ENCODE measurements around the gene TM9SF4. TPM values are rescaled to one million over a fixed set of nuclear protein-coding genes. Genes with fewer than 3 reads are reported as not detected.

Gene TM9SF4
- total and polyA plus RNA-seq, 12 donors: 19.2 to 36.0 (median 31.1) TPM

DNA sequence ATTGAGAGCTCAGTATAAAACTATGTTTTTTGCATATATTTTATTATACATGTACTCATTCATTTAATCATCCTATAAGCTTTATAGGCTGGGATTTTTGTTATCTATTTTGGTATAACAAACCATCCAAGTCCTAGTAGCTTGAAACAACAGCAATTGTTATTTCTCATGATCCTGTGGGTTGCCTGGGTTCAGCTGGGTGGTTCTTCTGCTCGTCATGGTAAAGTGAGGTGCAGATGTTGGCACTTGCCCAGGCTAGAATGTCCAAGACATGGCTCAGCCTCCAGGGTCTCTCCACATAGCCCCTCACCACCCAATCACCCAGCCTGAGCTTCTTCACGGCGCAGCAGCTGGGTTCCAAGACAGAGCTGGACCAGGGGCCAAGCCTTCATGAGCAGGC is 20.8 kb upstream of the TM9SF4 start:
- peaks cover 0 to 87% (median 0%) of the 10 kb centered on the region in 9 donors for H3K36me3 ChIP-seq
- ATAC-seq (no peak), DNase-seq (no peak)
- H3K27ac ChIP-seq: no peak overlapping the region
- 92 to 93% methylated on average over 3 of the region's 3 CpGs for WGBS, 2 donors
- intact Hi-C loops (cut with DNase I): loop anchor here in 2 of 10 donors (10.0 kb wide), 2 partner anchors 244 to 264 kb away; partner anchors contain the start of gene FOXS1 (in 1 of the 2)
- peaks cover 0 to 6% (median 0%) of the 10 kb centered on the region in 9 donors for H3K4me1 ChIP-seq
- H3K27me3 ChIP-seq: peaks cover 0 to 4% (median 0%) of the 10 kb centered on the region in 7 donors
- TF ChIP-seq, protein P1, sequence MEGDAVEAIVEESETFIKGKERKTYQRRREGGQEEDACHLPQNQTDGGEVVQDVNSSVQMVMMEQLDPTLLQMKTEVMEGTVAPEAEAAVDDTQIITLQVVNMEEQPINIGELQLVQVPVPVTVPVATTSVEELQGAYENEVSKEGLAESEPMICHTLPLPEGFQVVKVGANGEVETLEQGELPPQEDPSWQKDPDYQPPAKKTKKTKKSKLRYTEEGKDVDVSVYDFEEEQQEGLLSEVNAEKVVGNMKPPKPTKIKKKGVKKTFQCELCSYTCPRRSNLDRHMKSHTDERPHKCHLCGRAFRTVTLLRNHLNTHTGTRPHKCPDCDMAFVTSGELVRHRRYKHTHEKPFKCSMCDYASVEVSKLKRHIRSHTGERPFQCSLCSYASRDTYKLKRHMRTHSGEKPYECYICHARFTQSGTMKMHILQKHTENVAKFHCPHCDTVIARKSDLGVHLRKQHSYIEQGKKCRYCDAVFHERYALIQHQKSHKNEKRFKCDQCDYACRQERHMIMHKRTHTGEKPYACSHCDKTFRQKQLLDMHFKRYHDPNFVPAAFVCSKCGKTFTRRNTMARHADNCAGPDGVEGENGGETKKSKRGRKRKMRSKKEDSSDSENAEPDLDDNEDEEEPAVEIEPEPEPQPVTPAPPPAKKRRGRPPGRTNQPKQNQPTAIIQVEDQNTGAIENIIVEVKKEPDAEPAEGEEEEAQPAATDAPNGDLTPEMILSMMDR (IDR thresholded peaks at IDR 0.05): no peak
- no peak overlapping the region for H3K4me3 ChIP-seq
- no peaks in the 10 kb centered on the region for H3K9me3 ChIP-seq

DNA sequence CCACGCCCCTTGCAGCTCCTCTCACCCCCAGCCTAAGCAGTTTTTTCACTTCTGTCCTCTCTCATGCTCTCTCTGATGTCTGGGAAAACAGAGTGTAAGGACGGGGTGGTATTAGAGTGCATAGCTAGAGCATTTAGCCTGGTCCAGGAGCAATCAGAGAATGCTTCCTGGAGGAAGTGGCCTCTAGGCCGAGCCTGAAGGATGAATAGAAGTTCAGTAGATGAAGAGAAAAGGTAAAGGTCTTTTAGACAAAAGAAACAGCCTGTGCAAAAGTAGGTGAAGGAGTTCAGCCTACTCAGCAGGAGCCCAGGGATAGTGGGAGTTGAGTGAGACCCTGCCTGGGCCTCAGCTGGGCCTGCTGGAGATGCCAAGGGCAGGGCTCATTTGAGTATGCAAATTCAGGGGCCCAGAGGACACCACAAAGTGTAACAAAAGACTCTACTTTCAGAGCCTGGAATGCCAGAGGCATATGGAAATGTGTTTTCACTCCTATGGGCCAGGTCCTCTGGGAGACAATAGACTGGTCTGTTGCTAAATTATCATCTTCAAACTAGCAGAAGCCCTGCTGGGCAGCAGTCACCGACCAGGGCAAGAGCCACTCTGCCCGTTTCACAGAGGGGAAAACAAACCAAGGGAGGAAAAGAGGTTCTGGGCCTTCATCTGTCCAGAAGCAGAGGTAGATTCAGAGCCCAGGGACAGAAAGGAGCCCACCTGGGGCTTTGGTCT is 19.7 kb upstream of the TM9SF4 start:
- TF ChIP-seq, protein P1 (IDR thresholded peaks at IDR 0.05): no peak
- 70 to 72% methylated on average over 5 of the region's 5 CpGs for WGBS, 2 donors
- no peak for DNase-seq
- intact Hi-C loops (cut with DNase I): loop anchor here (5.0 to 10.0 kb wide), 6 partner anchors 55 to 265 kb away; partner anchors contain the start of gene FOXS1 (in 1 of the 10)
- no peak overlapping the region for H3K4me3 ChIP-seq
- peaks cover 0 to 6% (median 0%) of the 10 kb centered on the region in 9 donors for H3K4me1 ChIP-seq
- ATAC-seq: no peak
- H3K27ac ChIP-seq: no peak overlapping the region
- H3K36me3 ChIP-seq: peaks cover 0 to 84% (median 0%) of the 10 kb centered on the region in 9 donors
- H3K9me3 ChIP-seq: no peaks in the 10 kb centered on the region
- no peaks in the 10 kb centered on the region for H3K27me3 ChIP-seq

DNA sequence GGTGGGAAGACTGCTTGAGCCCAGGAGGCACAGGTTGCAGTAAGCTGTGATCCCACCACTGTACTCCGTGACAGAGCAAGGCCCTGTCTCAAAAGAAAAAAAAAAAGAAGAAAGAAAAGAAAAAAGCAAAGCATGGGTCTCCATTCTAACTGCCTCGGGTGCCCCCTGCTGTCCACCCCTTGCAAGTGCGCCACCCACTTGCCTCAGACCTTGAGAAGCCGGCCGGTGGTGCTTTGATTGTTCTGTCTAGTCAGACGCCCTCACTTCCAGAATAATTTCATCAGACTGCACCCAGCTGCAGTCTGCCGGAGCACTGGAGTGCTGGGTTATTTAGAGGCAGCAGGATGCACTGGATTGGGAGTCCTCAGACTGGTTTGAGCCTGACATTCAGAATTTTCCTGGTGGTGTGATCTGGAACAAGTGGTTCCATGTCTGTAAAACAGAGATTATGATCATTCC is 17.6 kb upstream of the TM9SF4 start:
- DNase-seq (peak; percentile 66 to 68), ATAC-seq (peak in 6 of 8 donors; percentile 28 to 85 (median 76))
- Histone ChIP-seq H3K9me3 (no peaks in the 10 kb centered on the region), H3K27ac (no peak overlapping the region), H3K4me1 (peaks cover 0 to 6% (median 0%) of the 10 kb centered on the region in 9 donors), H3K27me3 (peaks cover 0 to 10% (median 0%) of the 10 kb centered on the region in 7 donors), H3K4me3 (no peak overlapping the region), H3K36me3 (peaks cover 0 to 89% (median 0%) of the 10 kb centered on the region in 9 donors)
- TF ChIP-seq, protein P1 (IDR thresholded peaks at IDR 0.05): peak; percentile 76 to 98 (median 92)
- 5% methylated on average over 7 of the region's 7 CpGs for WGBS, 2 donors
- intact Hi-C loops (cut with DNase I): loop anchor here in 8 of 10 donors (5.0 to 10.0 kb wide), 5 partner anchors 57 to 267 kb away; no protein-coding TSS in a partner anchor

DNA sequence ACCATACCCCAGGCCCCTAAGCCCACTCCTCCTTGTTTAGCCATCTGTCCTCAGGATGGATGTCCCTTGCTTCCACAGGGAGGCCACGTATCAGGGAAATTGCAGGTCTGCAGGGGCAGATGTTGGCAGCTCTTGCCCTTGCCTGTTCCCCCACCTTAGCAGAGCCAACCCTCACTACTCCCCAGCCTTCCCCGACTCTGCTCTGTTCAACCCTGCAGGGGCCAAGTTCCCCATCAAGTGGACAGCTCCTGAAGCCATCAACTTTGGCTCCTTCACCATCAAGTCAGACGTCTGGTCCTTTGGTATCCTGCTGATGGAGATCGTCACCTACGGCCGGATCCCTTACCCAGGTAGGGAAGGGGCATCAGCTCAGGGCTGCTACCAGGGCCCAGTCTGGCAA is 10.7 kb upstream of the TM9SF4 start:
- Histone ChIP-seq H3K27me3 (peaks cover 0 to 33% (median 4%) of the 10 kb centered on the region in 7 donors), H3K4me3 (no peak overlapping the region), H3K27ac (no peak overlapping the region), H3K36me3 (peaks cover 0 to 82% (median 0%) of the 10 kb centered on the region in 9 donors), H3K9me3 (no peaks in the 10 kb centered on the region), H3K4me1 (no peaks in the 10 kb centered on the region)
- intact Hi-C loops (cut with DNase I): loop anchor here in 7 of 10 donors (10.0 kb wide), 3 partner anchors 64 to 274 kb away; no protein-coding TSS in a partner anchor
- DNase-seq: no peak
- TF ChIP-seq, protein P1 (IDR thresholded peaks at IDR 0.05): no peak
- no peak for ATAC-seq
- 74 to 76% methylated on average over 6 of the region's 6 CpGs for WGBS, 2 donors
